H9 (cell line): Measurements from ENCODE around the gene ZNF106. TPM values are rescaled to one million over a fixed set of nuclear protein-coding genes. Genes with fewer than 3 reads are reported as not detected.

Experiments
- DNase-seq: peaks from one replicate; pipeline ENCODE4 v3.0.0-alpha.2; 2017
- H2AFZ ChIP-seq: one replicate; pipeline ENCODE4 v1.6.1; 2013; ENCODE audit warnings: mild to moderate bottlenecking, low read length, control low read depth, moderate library complexity
- H2AK5ac ChIP-seq: 2 replicates; pipeline ENCODE4 v1.6.1; 2013; ENCODE audit warnings: low read length, control low read depth, mixed read lengths; ENCODE audit not compliant: insufficient read length
- H2BK120ac ChIP-seq: one replicate; pipeline ENCODE4 v1.6.1; 2013; ENCODE audit warnings: low read depth, mild to moderate bottlenecking, low read length, control low read depth, inconsistent platforms; ENCODE audit not compliant: poor library complexity, severe bottlenecking
- H2BK12ac ChIP-seq: 2 replicates; pipeline ENCODE4 v1.6.1; 2013; ENCODE audit warnings: low read length, control low read depth, mixed read lengths, low read depth; ENCODE audit not compliant: insufficient read length
- H2BK15ac ChIP-seq: 2 replicates; pipeline ENCODE4 v1.6.1; 2013; ENCODE audit warnings: low read depth, low read length, control low read depth
- H2BK20ac ChIP-seq: one replicate; pipeline ENCODE4 v1.6.1; 2013; ENCODE audit warnings: low read depth, mild to moderate bottlenecking, low read length, control low read depth, inconsistent platforms; ENCODE audit not compliant: poor library complexity, severe bottlenecking
- H2BK5ac ChIP-seq: 2 replicates; pipeline ENCODE4 v1.6.1; 2013; ENCODE audit warnings: low read length, control low read depth, mixed read lengths; ENCODE audit not compliant: insufficient read length
- H3K14ac ChIP-seq: 2 replicates; pipeline ENCODE4 v1.6.1; 2013; ENCODE audit warnings: low read length, control low read depth; ENCODE audit not compliant: insufficient read depth
- H3K18ac ChIP-seq: 2 replicates; pipeline ENCODE4 v1.6.1; 2013; ENCODE audit warnings: low read depth, mild to moderate bottlenecking, mixed read lengths, low read length, control low read depth; ENCODE audit not compliant: insufficient read length
- H3K23ac ChIP-seq: 2 replicates; pipeline ENCODE4 v1.6.1; 2013; ENCODE audit warnings: low read length, control low read depth, mixed read lengths, low read depth; ENCODE audit not compliant: insufficient read length
- H3K23me2 ChIP-seq: 2 replicates; pipeline ENCODE4 v1.6.1; 2013; ENCODE audit warnings: low read depth, mild to moderate bottlenecking, mixed read lengths, low read length, control low read depth; ENCODE audit not compliant: insufficient read length, poor library complexity, severe bottlenecking
- H3K27ac ChIP-seq: 2 replicates; pipeline ENCODE4 v1.5.1; 2013; ENCODE audit warnings: low read length, control low read depth, mixed read lengths, low read depth; ENCODE audit not compliant: insufficient read length
- H3K27me3 ChIP-seq: 2 replicates; pipeline ENCODE4 v1.6.1; 2013; ENCODE audit warnings: low read length, control low read depth, inconsistent platforms; ENCODE audit not compliant: insufficient read depth
- H3K4ac ChIP-seq: 2 replicates; pipeline ENCODE4 v1.6.1; 2013; ENCODE audit warnings: low read depth, mild to moderate bottlenecking, control low read depth, inconsistent platforms, low read length, moderate library complexity
- H3K4me1 ChIP-seq: 2 replicates; pipeline ENCODE4 v1.6.1; 2013; ENCODE audit warnings: low read length, control low read depth, inconsistent platforms; ENCODE audit not compliant: insufficient read depth
- H3K4me2 ChIP-seq: 2 replicates; pipeline ENCODE4 v1.6.1; 2013; ENCODE audit warnings: low read length, control low read depth, mixed read lengths; ENCODE audit not compliant: insufficient read length, insufficient read depth
- H3K56ac ChIP-seq: 2 replicates; pipeline ENCODE4 v1.6.1; 2013; ENCODE audit warnings: low read depth, mild to moderate bottlenecking, mixed read lengths, low read length, control low read depth; ENCODE audit not compliant: insufficient read length
- H3K79me1 ChIP-seq: 2 replicates; pipeline ENCODE4 v1.6.1; 2013; ENCODE audit warnings: low read depth, mild to moderate bottlenecking, moderate library complexity, low read length, control low read depth, inconsistent platforms; ENCODE audit not compliant: insufficient read depth, poor library complexity, severe bottlenecking
- H3K79me2 ChIP-seq: 2 replicates; pipeline ENCODE4 v1.6.1; 2013; ENCODE audit warnings: low read length, control low read depth, inconsistent platforms; ENCODE audit not compliant: insufficient read depth
- H3K9ac ChIP-seq: 2 replicates; pipeline ENCODE4 v1.6.1; 2013; ENCODE audit warnings: low read length, control low read depth, mixed read lengths; ENCODE audit not compliant: insufficient read length; ENCODE audit errors: extremely low read depth
- H3K9me3 ChIP-seq: one replicate; pipeline ENCODE4 v1.6.1; 2013; ENCODE audit warnings: low read depth, low read length, inconsistent platforms; ENCODE audit not compliant: control insufficient read depth
- H3T11ph ChIP-seq: one replicate; pipeline ENCODE4 v1.6.1; 2013; ENCODE audit warnings: mild to moderate bottlenecking, low read length, control low read depth, inconsistent platforms
- H4K20me1 ChIP-seq: one replicate; pipeline ENCODE4 v1.6.1; 2013; ENCODE audit not compliant: control insufficient read depth, insufficient read length, insufficient read depth
- H4K5ac ChIP-seq: 2 replicates; pipeline ENCODE4 v1.6.1; 2013; ENCODE audit warnings: low read depth, mild to moderate bottlenecking, mixed read lengths, low read length, control low read depth; ENCODE audit not compliant: insufficient read length
- H4K8ac ChIP-seq: replicated peaks from 2 replicates; pipeline ENCODE4 v1.6.1; 2013; ENCODE audit warnings: low read length, control low read depth, mixed read lengths, low read depth; ENCODE audit not compliant: insufficient read length
- H4K91ac ChIP-seq: 2 replicates; pipeline ENCODE4 v1.6.1; 2013; ENCODE audit warnings: low read depth, mild to moderate bottlenecking, moderate library complexity, mixed read lengths, low read length, control low read depth; ENCODE audit not compliant: insufficient read length
- H3K27ac Mint-ChIP-seq, 3 experiments: 2 replicates in 2 of 3; 3 replicates in 1 of 3; pipeline ENCODE4 v1.8.0; 2020 to 2021; ENCODE audit warnings: mixed read lengths in 3 of 3, mild to moderate bottlenecking in 1 of 3, moderate library complexity in 1 of 3
- H3K27me3 Mint-ChIP-seq: 2 replicates; pipeline ENCODE4 v1.8.0; 2021; ENCODE audit warnings: low read depth, mild to moderate bottlenecking, moderate library complexity, mixed read lengths
- H3K36me3 Mint-ChIP-seq, 3 experiments: 2 replicates in 2 of 3; 3 replicates in 1 of 3; pipeline ENCODE4 v1.8.0; 2020 to 2021; ENCODE audit warnings: low read depth in 3 of 3, mixed read lengths in 3 of 3; ENCODE audit not compliant: insufficient read depth in 1 of 3
- H3K4me1 Mint-ChIP-seq, 2 experiments: 2 replicates each; pipeline ENCODE4 v1.8.0; 2020; ENCODE audit warnings: mixed read lengths in 2 of 2
- H3K4me3 Mint-ChIP-seq, 2 experiments: 2 replicates in 1 of 2; 3 replicates in 1 of 2; pipeline ENCODE4 v1.8.0; 2020 to 2021; ENCODE audit warnings: mild to moderate bottlenecking in 2 of 2, mixed read lengths in 2 of 2, moderate library complexity in 1 of 2
- H3K9me3 Mint-ChIP-seq, 2 experiments: 2 replicates in 1 of 2; 3 replicates in 1 of 2; pipeline ENCODE4 v1.8.0; 2020; ENCODE audit warnings: mild to moderate bottlenecking in 2 of 2, mixed read lengths in 2 of 2, moderate library complexity in 1 of 2
- WGBS: extraction: QIAGEN DNeasy Blood & Tissue Kit; methylation state at CpG from one replicate; pipeline ENCODE4 v1.1.7; 2013; ENCODE audit warnings: missing lambda C conversion rate, low lambda C conversion rate, mixed read lengths; ENCODE audit not compliant: insufficient read length; ENCODE audit errors: extremely low coverage; 5-methylcytosine and 5-hydroxymethylcytosine counted together
- total RNA-seq: library from RNA; stranded (reverse); gene quantifications from 2 replicates; pipeline ENCODE4 v1.2.1, GENCODE V29; 2021
- TF ChIP-seq, protein P1 (sequence below): fragments of 200-600 bp; sonication (generic); conservative IDR thresholded peaks from 3 replicates; pipeline ENCODE4 v1.8.0; 2021; ENCODE audit warnings: antibody characterized with exemption, mild to moderate bottlenecking

Gene ZNF106
- total RNA-seq, 1 experiment from 2014 or later, result 55.0 TPM

DNA sequence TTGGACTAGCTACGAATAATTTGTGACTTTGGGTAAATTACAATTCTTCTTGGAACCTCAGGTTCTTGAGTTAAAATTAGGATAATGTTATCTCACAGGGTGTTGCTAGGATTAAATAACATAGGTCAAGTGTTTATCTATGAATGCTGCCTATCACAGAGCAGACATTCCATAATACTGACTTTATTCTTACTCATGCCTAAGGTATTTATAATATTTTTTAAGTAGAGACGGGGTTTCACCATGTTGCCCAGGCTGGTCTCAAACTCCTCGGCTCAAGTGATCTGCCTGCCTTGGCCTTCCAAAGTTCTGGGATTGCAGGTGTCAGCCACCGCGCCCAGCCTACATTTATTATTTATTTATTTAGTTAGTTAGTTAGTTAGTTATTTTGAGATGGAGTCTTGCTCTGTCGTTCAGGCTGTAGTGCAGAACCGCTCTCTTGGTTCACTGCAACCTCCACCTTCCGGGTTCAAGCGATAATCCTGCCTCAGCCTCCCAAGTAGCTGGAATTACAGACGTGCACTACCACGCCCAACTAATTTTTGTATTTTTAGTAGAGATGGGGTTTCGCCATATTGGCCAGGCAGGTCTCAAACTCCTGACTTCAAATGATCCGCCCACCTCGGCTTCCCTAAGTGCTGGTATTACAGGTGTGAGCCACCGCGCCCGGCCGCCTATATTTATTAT lies 741 bp upstream of the ZNF106 start:
- Histone ChIP-seq H3K18ac (peak overlapping the region; percentile 30), H4K8ac (no peak overlapping the region), H3K4ac (no peak overlapping the region; the same call in 1 of the 2 replicates), H3K56ac (no peak overlapping the region), H3T11ph (no peak overlapping the region), H2BK15ac (no peak overlapping the region), H2BK120ac (peak overlapping the region; percentile 99), H3K4me2 (peak overlapping the region; percentile 91), H3K23ac (no peak overlapping the region), H3K14ac (peak overlapping the region; percentile 97; the same call in 1 of the 2 replicates), H3K4me1 (0 out of 2 replicates have a peak, but pooled peaks cover 3% of the 10 kb centered on the region), H2AFZ (no peak overlapping the region), H2BK5ac (no peak overlapping the region), H2AK5ac (no peak overlapping the region), H4K91ac (no peak overlapping the region), H3K27me3 (no peaks in the 10 kb centered on the region), H3K79me1 (peaks cover 7% of the 10 kb centered on the region), H3K27ac (peak overlapping the region; percentile 72), H2BK20ac (no peak overlapping the region), H2BK12ac (no peak overlapping the region), H4K5ac (peak overlapping the region; percentile 96), H3K23me2 (peaks cover 15% of the 10 kb centered on the region), H4K20me1 (no peaks in the 10 kb centered on the region), H3K9ac (peak overlapping the region; percentile 95), H3K9me3 (no peaks in the 10 kb centered on the region), H3K79me2 (peaks cover 6% of the 10 kb centered on the region; the same call in 1 of the 2 replicates)
- DNase-seq, result no peak
- Mint-ChIP-seq H3K27ac (peak overlapping the region; percentile 98 to 99 (median 99)), H3K4me1 (peaks cover 15 to 20% of the 10 kb centered on the region in 2 experiments), H3K36me3 (peaks cover 0 to 2% (median 0%) of the 10 kb centered on the region in 3 experiments; a peak in 2 of 7 replicates), H3K27me3 (no peaks in the 10 kb centered on the region), H3K4me3 (peak overlapping the region; percentile 95 to 98), H3K9me3 (no peaks in the 10 kb centered on the region; a peak in 1 of 5 replicates)
- TF ChIP-seq, protein P1, sequence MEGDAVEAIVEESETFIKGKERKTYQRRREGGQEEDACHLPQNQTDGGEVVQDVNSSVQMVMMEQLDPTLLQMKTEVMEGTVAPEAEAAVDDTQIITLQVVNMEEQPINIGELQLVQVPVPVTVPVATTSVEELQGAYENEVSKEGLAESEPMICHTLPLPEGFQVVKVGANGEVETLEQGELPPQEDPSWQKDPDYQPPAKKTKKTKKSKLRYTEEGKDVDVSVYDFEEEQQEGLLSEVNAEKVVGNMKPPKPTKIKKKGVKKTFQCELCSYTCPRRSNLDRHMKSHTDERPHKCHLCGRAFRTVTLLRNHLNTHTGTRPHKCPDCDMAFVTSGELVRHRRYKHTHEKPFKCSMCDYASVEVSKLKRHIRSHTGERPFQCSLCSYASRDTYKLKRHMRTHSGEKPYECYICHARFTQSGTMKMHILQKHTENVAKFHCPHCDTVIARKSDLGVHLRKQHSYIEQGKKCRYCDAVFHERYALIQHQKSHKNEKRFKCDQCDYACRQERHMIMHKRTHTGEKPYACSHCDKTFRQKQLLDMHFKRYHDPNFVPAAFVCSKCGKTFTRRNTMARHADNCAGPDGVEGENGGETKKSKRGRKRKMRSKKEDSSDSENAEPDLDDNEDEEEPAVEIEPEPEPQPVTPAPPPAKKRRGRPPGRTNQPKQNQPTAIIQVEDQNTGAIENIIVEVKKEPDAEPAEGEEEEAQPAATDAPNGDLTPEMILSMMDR, result no peak
- WGBS, result no CpG with 5 or more reads among the region's 18 CpGs
